ENCODE results near the gene CNOT3.
"Not testable (repeated sequence)": the region's sequence is repeated elsewhere in the genome, so short reads cannot be mapped to it uniquely, and the experiment has no call there.

The CNOT3 gene

GRCh38 chr19:54137699-54138488, at the start of gene CNOT3:
TSS of gene CNOT3 (plus strand) at chr19:54137762. CDS start at chr19:54142979, 5,217 bp downstream.
- DNase-seq, result no peak

- DNase-seq, result no peak
Observed at GRCh38 chr19:54094426-54095000, 43.0 kb upstream of the CNOT3 start.

- no peak for DNase-seq
Observed at GRCh38 chr19:54095136-54095858, 42.3 kb upstream of the CNOT3 start.

GRCh38 chr19:54095859-54096616, 41.5 kb upstream of the CNOT3 start:
- DNase-seq, result not testable (repeated sequence)

GRCh38 chr19:54096617-54097106, 40.9 kb upstream of the CNOT3 start:
- no peak for DNase-seq

GRCh38 chr19:54099190-54099902, 38.2 kb upstream of the CNOT3 start:
- DNase-seq, result no peak

- not testable (repeated sequence) for DNase-seq
Observed at GRCh38 chr19:54099903-54100255, 37.7 kb upstream of the CNOT3 start.

- no peak for DNase-seq
Observed at GRCh38 chr19:54100561-54100960, 37.0 kb upstream of the CNOT3 start, which contains the start of gene OSCAR. TSS of gene OSCAR (minus strand) at chr19:54100803. CDS start at chr19:54100792, 11 bp downstream.

GRCh38 chr19:54102421-54103169, 35.0 kb upstream of the CNOT3 start, which contains the start of gene NDUFA3:
TSS of gene NDUFA3 (plus strand) at chr19:54102855. CDS start at chr19:54102879, 24 bp downstream.
- DNase-seq, result peak; percentile 90

GRCh38 chr19:54104998-54105715, 32.4 kb upstream of the CNOT3 start:
- DNase-seq, result no peak

GRCh38 chr19:54105796-54106195, 31.8 kb upstream of the CNOT3 start:
- DNase-seq, result no peak

- DNase-seq, result no peak
Observed at GRCh38 chr19:54106716-54107115, 30.8 kb upstream of the CNOT3 start.

- no peak for DNase-seq
Observed at GRCh38 chr19:54107876-54108490, 29.6 kb upstream of the CNOT3 start.

- DNase-seq, result no peak
Observed at GRCh38 chr19:54108496-54108895, 29.1 kb upstream of the CNOT3 start.

- no peak for DNase-seq
Observed at GRCh38 chr19:54109651-54110050, 27.9 kb upstream of the CNOT3 start.

- DNase-seq, result no peak
Observed at GRCh38 chr19:54114340-54115108, 23.0 kb upstream of the CNOT3 start.

- DNase-seq, result peak; percentile 78
Observed at GRCh38 chr19:54115109-54116063, 22.2 kb upstream of the CNOT3 start, which contains the start of the genes PRPF31 and TFPT. TSS of gene PRPF31 (plus strand) at chr19:54115754. CDS start at chr19:54118279, 2,525 bp downstream. TSS of gene TFPT (minus strand) at chr19:54115657. CDS start at chr19:54115269, 388 bp downstream.

GRCh38 chr19:54121259-54121658, 16.3 kb upstream of the CNOT3 start:
- no peak for DNase-seq
